Measurements from ENCODE around the gene SHH.
A peak's percentile ranks its signal among the peaks of the same experiment; 100 is the strongest.

The SHH gene

GRCh38 chr7:155798673-155799439 is 13.4 kb downstream of the SHH start:
- no peak for DNase-seq (ENCODE audit: low read depth, low spot score)
- in situ Hi-C loops (cut with HindIII; ENCODE audit: low sequenced_read_pairs), result no loop called here
- TF ChIP-seq CTCF (IDR thresholded peaks at IDR 0.05; ENCODE audit: low read depth, low read length), result no peak
- no peak overlapping the region for H3K4me3 ChIP-seq (ENCODE audit: low read depth, low read length)

- H3K4me3 ChIP-seq (ENCODE audit: low read depth, low read length), result no peak overlapping the region
- in situ Hi-C loops (cut with HindIII; ENCODE audit: low sequenced_read_pairs), result no loop called here
- DNase-seq (ENCODE audit: low read depth, low spot score), result no peak
- TF ChIP-seq CTCF (IDR thresholded peaks at IDR 0.05; ENCODE audit: low read depth, low read length), result no peak
Measured at GRCh38 chr7:155797262-155798250, 14.7 kb downstream of the SHH start.

- H3K4me3 ChIP-seq (ENCODE audit: low read depth, low read length), result no peak overlapping the region
- in situ Hi-C loops (cut with HindIII; ENCODE audit: low sequenced_read_pairs), result no loop called here
- DNase-seq (ENCODE audit: low read depth, low spot score), result no peak
- TF ChIP-seq CTCF (IDR thresholded peaks at IDR 0.05; ENCODE audit: low read depth, low read length), result peak; percentile 73
Measured at GRCh38 chr7:155796381-155797261, 15.6 kb downstream of the SHH start.

- no peak overlapping the region for H3K4me3 ChIP-seq (ENCODE audit: low read depth, low read length)
- TF ChIP-seq CTCF (IDR thresholded peaks at IDR 0.05; ENCODE audit: low read depth, low read length), result no peak
- no peak for DNase-seq (ENCODE audit: low read depth, low spot score)
- in situ Hi-C loops (cut with HindIII; ENCODE audit: low sequenced_read_pairs), result no loop called here
Measured at GRCh38 chr7:155795951-155796350, 16.3 kb downstream of the SHH start.

GRCh38 chr7:155795401-155795800 is 16.9 kb downstream of the SHH start:
- in situ Hi-C loops (cut with HindIII; ENCODE audit: low sequenced_read_pairs), result no loop called here
- no peak overlapping the region for H3K4me3 ChIP-seq (ENCODE audit: low read depth, low read length)
- no peak for DNase-seq (ENCODE audit: low read depth, low spot score)
- no peak for TF ChIP-seq CTCF (IDR thresholded peaks at IDR 0.05; ENCODE audit: low read depth, low read length)

GRCh38 chr7:155794196-155794595 is 18.1 kb downstream of the SHH start:
- no peak for TF ChIP-seq CTCF (IDR thresholded peaks at IDR 0.05; ENCODE audit: low read depth, low read length)
- no peak for DNase-seq (ENCODE audit: low read depth, low spot score)
- in situ Hi-C loops (cut with HindIII; ENCODE audit: low sequenced_read_pairs), result no loop called here
- no peak overlapping the region for H3K4me3 ChIP-seq (ENCODE audit: low read depth, low read length)
